Endodermal cell (in vitro differentiated cells): ENCODE measurements around the gene CAMKMT. TPM values are rescaled to one million over a fixed set of nuclear protein-coding genes. Genes with fewer than 3 reads are reported as not detected.

Experiments
- DNase-seq: peaks from one replicate; pipeline ENCODE4 v3.0.0-alpha.2; 2017
- H3K27ac ChIP-seq: 2 replicates; pipeline ENCODE4 v1.5.1; 2013; ENCODE audit warnings: mild to moderate bottlenecking, low read depth, low read length, moderate library complexity
- H3K27me3 ChIP-seq: 2 replicates; pipeline ENCODE4 v1.6.1; 2013; ENCODE audit warnings: mild to moderate bottlenecking, low read length, moderate library complexity; ENCODE audit not compliant: insufficient read depth, control insufficient read depth, poor library complexity, severe bottlenecking
- H3K36me3 ChIP-seq: 2 replicates; pipeline ENCODE4 v1.7.0; 2013; ENCODE audit warnings: mild to moderate bottlenecking, low read length, moderate library complexity; ENCODE audit not compliant: control insufficient read depth, insufficient read depth
- H3K4me1 ChIP-seq: one replicate; pipeline ENCODE4 v1.7.0; 2013; ENCODE audit warnings: low read length; ENCODE audit not compliant: control insufficient read depth, insufficient read depth
- H3K4me3 ChIP-seq: 2 replicates; pipeline ENCODE4 v1.5.1; 2013; ENCODE audit warnings: mild to moderate bottlenecking, low read length, moderate library complexity
- H3K9ac ChIP-seq: 2 replicates; pipeline ENCODE4 v1.6.1; 2013; ENCODE audit warnings: mild to moderate bottlenecking, low read length, moderate library complexity; ENCODE audit not compliant: poor library complexity, severe bottlenecking; ENCODE audit errors: extremely low read depth
- H3K9me3 ChIP-seq: 2 replicates; pipeline ENCODE4 v1.6.1; 2013; ENCODE audit warnings: mild to moderate bottlenecking, low read length, moderate library complexity; ENCODE audit not compliant: control insufficient read depth
- H3K27ac Mint-ChIP-seq: 2 replicates; pipeline ENCODE4 v1.8.0; 2020; ENCODE audit warnings: mixed read lengths
- H3K27me3 Mint-ChIP-seq: 2 replicates; pipeline ENCODE4 v1.8.0; 2021; ENCODE audit warnings: mild to moderate bottlenecking, mixed read lengths; ENCODE audit not compliant: insufficient read depth
- H3K36me3 Mint-ChIP-seq: 2 replicates; pipeline ENCODE4 v1.8.0; 2020; ENCODE audit warnings: low read depth, mixed read lengths
- H3K4me1 Mint-ChIP-seq: 2 replicates; pipeline ENCODE4 v1.8.0; 2020; ENCODE audit warnings: mixed read lengths
- H3K4me3 Mint-ChIP-seq: 2 replicates; pipeline ENCODE4 v1.8.0; 2020; ENCODE audit warnings: mild to moderate bottlenecking, moderate library complexity, mixed read lengths
- H3K9me3 Mint-ChIP-seq: 2 replicates; pipeline ENCODE4 v1.8.0; 2020; ENCODE audit warnings: mild to moderate bottlenecking, mixed read lengths
- CTCF ChIP-seq: fragments of 200-600 bp; sonication (generic); conservative IDR thresholded peaks from 2 replicates; pipeline ENCODE4 v1.5.0; 2021; ENCODE audit warnings: antibody characterized with exemption, mild to moderate bottlenecking
- WGBS, 2 experiments: methylation state at CpG; one replicate each; pipeline versions ENCODE4 v1.1.5 to v1.1.7; 2013; ENCODE audit warnings: missing lambda C conversion rate in 2 of 2, mixed read lengths in 1 of 2; ENCODE audit not compliant: insufficient coverage in 1 of 2, insufficient read length in 1 of 2; 5-methylcytosine and 5-hydroxymethylcytosine counted together
- total RNA-seq, 2 donors: library from RNA; stranded (reverse); fragmentation: NEBNext Ultra II Directional in 1 of 2; extraction: Animal tissue kit (Norgen Biotek cat#: 25700) in 1 of 2; gene quantifications; 2 replicates in 1 of 2; 3 replicates in 1 of 2; pipeline ENCODE4 v1.2.1, GENCODE V29; 2021

CAMKMT gene
- total RNA-seq, 2 donors from 2014 or later = 31.4 to 57.5 TPM

DNA sequence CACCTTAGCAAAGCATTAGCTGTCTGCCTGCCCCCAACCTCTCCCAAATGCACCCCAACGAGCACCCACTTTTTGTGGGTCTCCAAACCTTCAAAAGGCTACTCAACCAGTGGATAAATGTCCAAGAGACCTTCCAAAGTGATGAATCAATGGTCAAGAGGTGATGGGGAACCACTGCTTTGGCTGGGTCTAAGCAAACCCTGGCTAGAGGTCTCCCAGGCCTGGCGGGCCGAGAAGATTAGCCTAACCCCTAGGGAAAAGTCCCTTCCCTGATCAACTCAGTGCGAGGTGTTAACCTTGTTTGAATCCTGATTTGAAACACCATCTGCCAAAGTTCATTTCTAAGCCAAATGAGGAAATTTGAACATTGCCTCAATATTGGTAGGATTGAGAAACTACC lies 435.0 kb downstream of the CAMKMT start:
- Histone ChIP-seq H3K27me3 (peaks cover 6% of the 10 kb centered on the region), H3K36me3 (no peaks in the 10 kb centered on the region), H3K9me3 (peaks cover 7% of the 10 kb centered on the region), H3K27ac (no peak overlapping the region), H3K9ac (no peak overlapping the region), H3K4me3 (no peak overlapping the region), H3K4me1 (peaks cover 10% of the 10 kb centered on the region)
- Mint-ChIP-seq H3K4me1 (peaks cover 42% of the 10 kb centered on the region), H3K27me3 (no peaks in the 10 kb centered on the region), H3K36me3 (peaks cover 2% of the 10 kb centered on the region), H3K9me3 (peaks cover 10% of the 10 kb centered on the region), H3K27ac (no peak overlapping the region), H3K4me3 (no peak overlapping the region)
- no peak for DNase-seq
- WGBS, 2 experiments = 89 to 95% methylated on average over 4 of the region's 4 CpGs
- no peak for TF ChIP-seq CTCF

DNA sequence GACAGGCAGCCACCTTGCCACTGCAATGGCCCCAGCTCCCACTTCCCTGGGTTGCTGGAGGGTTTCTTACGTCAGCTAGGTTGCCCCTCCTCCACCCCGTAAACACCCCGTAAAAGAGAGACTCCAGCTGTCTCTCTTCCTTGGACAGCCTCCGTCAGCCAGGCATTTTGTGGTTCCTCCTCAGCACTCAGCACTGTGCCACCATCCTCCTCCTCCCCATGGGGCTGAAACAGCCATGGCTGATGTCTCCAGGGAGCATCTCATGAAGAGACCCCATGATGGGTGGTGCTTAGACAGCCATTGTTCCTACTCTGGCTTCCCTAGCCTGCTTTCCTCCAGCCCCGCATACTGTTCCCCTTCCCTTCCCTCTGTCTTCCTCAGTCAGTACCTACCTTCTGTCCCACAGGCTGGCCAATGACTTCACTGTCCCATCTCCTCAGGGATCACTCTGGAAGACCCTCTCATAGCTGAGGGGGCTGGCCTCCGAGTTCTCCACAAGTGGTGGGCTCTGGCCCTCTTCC lies 436.5 kb downstream of the CAMKMT start:
- Mint-ChIP-seq H3K9me3 (no peaks in the 10 kb centered on the region), H3K4me3 (no peak overlapping the region), H3K36me3 (no peaks in the 10 kb centered on the region), H3K27me3 (no peaks in the 10 kb centered on the region), H3K27ac (no peak overlapping the region), H3K4me1 (peaks cover 45% of the 10 kb centered on the region)
- Histone ChIP-seq H3K9me3 (no peaks in the 10 kb centered on the region), H3K27me3 (peaks cover 6% of the 10 kb centered on the region), H3K4me1 (peaks cover 10% of the 10 kb centered on the region), H3K27ac (no peak overlapping the region), H3K9ac (no peak overlapping the region), H3K4me3 (no peak overlapping the region), H3K36me3 (no peaks in the 10 kb centered on the region)
- DNase-seq = no peak
- WGBS, 2 experiments = 92 to 100% methylated on average over 1 to 6 of the region's 6 CpGs
- no peak for TF ChIP-seq CTCF

DNA sequence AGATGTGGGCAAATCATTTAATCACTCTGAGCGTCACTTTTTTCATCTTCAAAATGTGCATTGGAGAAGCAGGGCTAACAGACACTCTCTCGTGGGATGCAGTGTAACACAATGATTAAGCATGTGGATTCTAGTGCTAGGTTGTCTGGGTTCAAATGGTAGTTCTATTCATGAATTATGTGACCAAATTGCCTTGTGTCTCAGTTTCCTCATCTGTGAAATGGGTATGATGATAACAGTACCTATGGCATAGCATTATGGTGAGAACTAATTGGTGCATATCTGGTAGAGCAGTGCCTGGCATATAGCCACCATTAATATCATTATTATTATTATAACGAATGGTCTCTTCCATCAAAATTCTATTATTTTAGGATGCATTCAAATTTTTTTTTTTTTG lies 437.4 kb downstream of the CAMKMT start:
- Histone ChIP-seq H3K27me3 (peaks cover 6% of the 10 kb centered on the region), H3K4me3 (no peak overlapping the region), H3K4me1 (peaks cover 18% of the 10 kb centered on the region), H3K27ac (no peak overlapping the region), H3K9ac (no peak overlapping the region), H3K36me3 (no peaks in the 10 kb centered on the region), H3K9me3 (no peaks in the 10 kb centered on the region)
- TF ChIP-seq CTCF = no peak
- no peak for DNase-seq
- no peak overlapping the region for H3K4me3 Mint-ChIP-seq
- 98 to 100% methylated on average over 2 to 3 of the region's 3 CpGs for WGBS, 2 experiments
- no peak overlapping the region for H3K27ac Mint-ChIP-seq
- peaks cover 54% of the 10 kb centered on the region for H3K4me1 Mint-ChIP-seq
- H3K9me3 Mint-ChIP-seq = no peaks in the 10 kb centered on the region
- H3K27me3 Mint-ChIP-seq = no peaks in the 10 kb centered on the region
- H3K36me3 Mint-ChIP-seq = no peaks in the 10 kb centered on the region
